ENCODE results near the gene KRTAP5-10. TPM values are rescaled to one million over a fixed set of nuclear protein-coding genes. Genes with fewer than 3 reads are reported as not detected.

The KRTAP5-10 gene
- total and polyA plus RNA-seq, 2 of the 8 experiments (the other 6 are each of a cell fraction or from before 2014, with no cell fraction given) = 0.12 TPM; not detected in 1

DNA sequence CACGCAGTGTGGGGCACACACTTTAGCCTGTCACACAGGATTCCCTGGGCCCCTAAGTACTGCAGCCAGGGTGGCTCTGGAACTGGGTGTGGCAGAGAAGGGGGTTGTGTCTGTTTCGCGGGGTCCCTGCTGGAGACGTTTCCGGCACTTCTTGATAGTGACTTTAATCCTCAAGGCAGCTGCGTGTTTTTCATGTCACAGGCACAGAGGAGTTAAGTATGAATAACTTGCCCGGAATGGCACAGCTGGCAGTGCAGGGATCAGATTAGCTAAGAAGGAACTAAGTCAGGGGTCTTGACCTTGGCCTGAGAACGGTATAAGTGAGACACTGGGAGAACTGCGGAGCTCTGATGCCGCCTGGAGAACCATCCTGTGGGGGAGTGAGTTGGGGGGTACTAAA, 45.8 kb upstream of the KRTAP5-10 start:
- H3K18ac ChIP-seq (ENCODE audit: extremely low read depth, low read length) = no peak overlapping the region
- no peak overlapping the region for H2AK5ac ChIP-seq (ENCODE audit: low read depth, low read length)
- no peak overlapping the region for H4K91ac ChIP-seq (replicated peaks; ENCODE audit: insufficient read length, low read length)
- H3K14ac ChIP-seq (ENCODE audit: insufficient read length) = no peak overlapping the region
- no peak overlapping the region for H3K27ac ChIP-seq (ENCODE audit: low read depth, low read length)
- H2BK15ac ChIP-seq (ENCODE audit: low read length) = no peak overlapping the region
- H3K4me1 ChIP-seq (replicated peaks in 1 of 4; ENCODE audit: control insufficient read depth in 3 of 4, insufficient read depth in 4 of 4, low read length in 3 of 4) = no peaks in the 10 kb centered on the region
- DNase-seq (ENCODE audit: low read depth in 1 of 2, low spot score in 2 of 2) = no peak
- no peak overlapping the region for H2AFZ ChIP-seq (ENCODE audit: low read length)
- no peak overlapping the region for H3K23ac ChIP-seq (ENCODE audit: insufficient read length)
- H3K4me3 ChIP-seq (ENCODE audit: extremely low read depth in 1 of 4, insufficient read depth in 2 of 4, low read depth in 3 of 4, low read length in 4 of 4) = no peak overlapping the region
- no peak overlapping the region for H3K9ac ChIP-seq (replicated peaks in 1 of 4; ENCODE audit: extremely low read depth in 1 of 4, low read depth in 3 of 4, low read length in 3 of 4)
- H3K27me3 ChIP-seq (replicated peaks in 1 of 4; ENCODE audit: control insufficient read depth in 3 of 4, extremely low read depth in 1 of 4, insufficient read depth in 3 of 4, low read length in 3 of 4) = peaks cover 0 to 2% (median 0%) of the 10 kb centered on the region in 4 experiments; a peak in 1 of 7 replicates
- H4K20me1 ChIP-seq (replicated peaks in 1 of 2; ENCODE audit: control insufficient read depth in 1 of 2, insufficient read depth in 2 of 2, low read length in 2 of 2) = no peaks in the 10 kb centered on the region
- H3K23me2 ChIP-seq (ENCODE audit: low read depth, low read length) = no peaks in the 10 kb centered on the region
- no peak overlapping the region for H3K56ac ChIP-seq (replicated peaks; ENCODE audit: insufficient read length, low read depth, low read length)
- H3K36me3 ChIP-seq (ENCODE audit: control insufficient read depth in 2 of 4, insufficient read depth in 4 of 4, low read length in 3 of 4) = no peaks in the 10 kb centered on the region
- FAIRE-seq = no peak
- ChIA-PET CTCF (ENCODE audit: partially characterized antibody) (interaction anchor here (0.6 to 1.4 kb wide), 2 partner anchors 12 to 60 kb away, joined by 3 read pairs; no protein-coding TSS in a partner anchor), POLR2A (ENCODE audit: partially characterized antibody) (no interaction called here)
- no peaks in the 10 kb centered on the region for H3K79me1 ChIP-seq (ENCODE audit: low read depth, low read length)
- H3K79me2 ChIP-seq (ENCODE audit: control insufficient read depth in 1 of 2, insufficient read depth in 2 of 2, low read length in 2 of 2) = no peaks in the 10 kb centered on the region
- H2BK120ac ChIP-seq (replicated peaks; ENCODE audit: low read depth, low read length) = no peak overlapping the region
- no peak overlapping the region for H3K4me2 ChIP-seq (ENCODE audit: insufficient read depth in 1 of 2, low read depth in 2 of 2, low read length in 2 of 2)
- H3K4ac ChIP-seq (replicated peaks; ENCODE audit: insufficient read length, low read depth, low read length) = no peak overlapping the region
- H3K9me3 ChIP-seq (ENCODE audit: insufficient read depth in 2 of 2, low read depth in 1 of 2, low read length in 1 of 2) = no peaks in the 10 kb centered on the region
- H4K5ac ChIP-seq (ENCODE audit: insufficient read length, low read depth, low read length) = no peak overlapping the region
- 85% methylated on average over 10 of the region's 10 CpGs; no CpG with 5 or more reads in 1 of the 2 experiments for WGBS, 2 experiments (ENCODE audit: extremely low coverage in 1 of 2, insufficient coverage in 1 of 2, insufficient read length in 1 of 2, insufficient replicate concordance in 2 of 2, low coverage in 1 of 2, low lambda C conversion rate in 2 of 2, missing lambda C conversion rate in 1 of 2)
- no peak overlapping the region for H2BK20ac ChIP-seq (ENCODE audit: low read length)
- H2BK12ac ChIP-seq (ENCODE audit: low read depth, low read length) = no peak overlapping the region
- H2BK5ac ChIP-seq (ENCODE audit: low read depth, low read length) = no peak overlapping the region
- no peak overlapping the region for H4K8ac ChIP-seq (ENCODE audit: extremely low read depth, insufficient read depth, low read length)
- TF ChIP-seq CHD1 (IDR thresholded peaks at IDR 0.05; ENCODE audit: low read depth, low read length) (no peak), ZNF274 (IDR thresholded peaks at IDR 0.05; ENCODE audit: borderline replicate concordance, extremely low read depth, low read length) (no peak), YY1 (IDR thresholded peaks at IDR 0.05; ENCODE audit: low read depth, low read length) (no peak), SP2 (IDR thresholded peaks at IDR 0.05; ENCODE audit: low read length) (no peak), RNF2 (IDR thresholded peaks at IDR 0.05; ENCODE audit: borderline replicate concordance, low read depth, low read length, missing control alignments, poor library complexity, severe bottlenecking) (no peak), BCL11A (IDR thresholded peaks at IDR 0.05; ENCODE audit: low read depth in 2 of 2, low read length in 2 of 2) (no peak), TCF12 (IDR thresholded peaks at IDR 0.05; ENCODE audit: low read depth, low read length) (no peak), SIX5 (IDR thresholded peaks at IDR 0.05; ENCODE audit: low read depth, low read length) (no peak)
- TF ChIP-seq, protein P1, sequence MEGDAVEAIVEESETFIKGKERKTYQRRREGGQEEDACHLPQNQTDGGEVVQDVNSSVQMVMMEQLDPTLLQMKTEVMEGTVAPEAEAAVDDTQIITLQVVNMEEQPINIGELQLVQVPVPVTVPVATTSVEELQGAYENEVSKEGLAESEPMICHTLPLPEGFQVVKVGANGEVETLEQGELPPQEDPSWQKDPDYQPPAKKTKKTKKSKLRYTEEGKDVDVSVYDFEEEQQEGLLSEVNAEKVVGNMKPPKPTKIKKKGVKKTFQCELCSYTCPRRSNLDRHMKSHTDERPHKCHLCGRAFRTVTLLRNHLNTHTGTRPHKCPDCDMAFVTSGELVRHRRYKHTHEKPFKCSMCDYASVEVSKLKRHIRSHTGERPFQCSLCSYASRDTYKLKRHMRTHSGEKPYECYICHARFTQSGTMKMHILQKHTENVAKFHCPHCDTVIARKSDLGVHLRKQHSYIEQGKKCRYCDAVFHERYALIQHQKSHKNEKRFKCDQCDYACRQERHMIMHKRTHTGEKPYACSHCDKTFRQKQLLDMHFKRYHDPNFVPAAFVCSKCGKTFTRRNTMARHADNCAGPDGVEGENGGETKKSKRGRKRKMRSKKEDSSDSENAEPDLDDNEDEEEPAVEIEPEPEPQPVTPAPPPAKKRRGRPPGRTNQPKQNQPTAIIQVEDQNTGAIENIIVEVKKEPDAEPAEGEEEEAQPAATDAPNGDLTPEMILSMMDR (IDR thresholded peaks at IDR 0.05; ENCODE audit: control extremely low read depth in 1 of 3, insufficient read depth in 1 of 3, low read depth in 1 of 3, low read length in 3 of 3) = no peak
- TF ChIP-seq, protein P2, sequence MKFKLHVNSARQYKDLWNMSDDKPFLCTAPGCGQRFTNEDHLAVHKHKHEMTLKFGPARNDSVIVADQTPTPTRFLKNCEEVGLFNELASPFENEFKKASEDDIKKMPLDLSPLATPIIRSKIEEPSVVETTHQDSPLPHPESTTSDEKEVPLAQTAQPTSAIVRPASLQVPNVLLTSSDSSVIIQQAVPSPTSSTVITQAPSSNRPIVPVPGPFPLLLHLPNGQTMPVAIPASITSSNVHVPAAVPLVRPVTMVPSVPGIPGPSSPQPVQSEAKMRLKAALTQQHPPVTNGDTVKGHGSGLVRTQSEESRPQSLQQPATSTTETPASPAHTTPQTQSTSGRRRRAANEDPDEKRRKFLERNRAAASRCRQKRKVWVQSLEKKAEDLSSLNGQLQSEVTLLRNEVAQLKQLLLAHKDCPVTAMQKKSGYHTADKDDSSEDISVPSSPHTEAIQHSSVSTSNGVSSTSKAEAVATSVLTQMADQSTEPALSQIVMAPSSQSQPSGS (IDR thresholded peaks at IDR 0.05; ENCODE audit: low read length) = no peak
